ENCODE measurements around the gene IRAK2. TPM values are rescaled to one million over a fixed set of nuclear protein-coding genes. Genes with fewer than 3 reads are reported as not detected.
"Not testable (repeated sequence)": the region's sequence is repeated elsewhere in the genome, so short reads cannot be mapped to it uniquely, and the experiment has no call there.

The IRAK2 gene
- total RNA-seq, 2 donors from 2014 or later, result 1.0 to 2.6 TPM

DNA sequence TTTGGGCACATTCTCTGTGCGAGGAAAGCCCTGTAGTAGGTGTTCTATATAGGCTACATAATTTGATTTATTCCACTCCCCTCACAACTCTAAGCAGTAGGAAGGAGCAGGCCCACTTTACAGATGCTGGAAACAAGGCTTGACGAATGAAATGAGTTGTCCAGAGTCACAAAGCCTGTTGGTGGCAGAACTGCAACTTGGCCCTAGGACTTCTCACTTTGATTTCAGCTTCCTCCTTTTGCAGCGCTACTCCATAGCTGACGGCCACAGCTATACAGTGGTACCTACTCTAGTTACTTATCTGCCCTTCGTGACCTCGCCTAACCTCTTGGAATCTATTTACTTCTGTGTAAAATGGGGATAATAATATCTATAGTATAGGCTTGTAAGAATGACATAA lies 2.5 kb upstream of the IRAK2 start:
- TF ChIP-seq, protein P1, sequence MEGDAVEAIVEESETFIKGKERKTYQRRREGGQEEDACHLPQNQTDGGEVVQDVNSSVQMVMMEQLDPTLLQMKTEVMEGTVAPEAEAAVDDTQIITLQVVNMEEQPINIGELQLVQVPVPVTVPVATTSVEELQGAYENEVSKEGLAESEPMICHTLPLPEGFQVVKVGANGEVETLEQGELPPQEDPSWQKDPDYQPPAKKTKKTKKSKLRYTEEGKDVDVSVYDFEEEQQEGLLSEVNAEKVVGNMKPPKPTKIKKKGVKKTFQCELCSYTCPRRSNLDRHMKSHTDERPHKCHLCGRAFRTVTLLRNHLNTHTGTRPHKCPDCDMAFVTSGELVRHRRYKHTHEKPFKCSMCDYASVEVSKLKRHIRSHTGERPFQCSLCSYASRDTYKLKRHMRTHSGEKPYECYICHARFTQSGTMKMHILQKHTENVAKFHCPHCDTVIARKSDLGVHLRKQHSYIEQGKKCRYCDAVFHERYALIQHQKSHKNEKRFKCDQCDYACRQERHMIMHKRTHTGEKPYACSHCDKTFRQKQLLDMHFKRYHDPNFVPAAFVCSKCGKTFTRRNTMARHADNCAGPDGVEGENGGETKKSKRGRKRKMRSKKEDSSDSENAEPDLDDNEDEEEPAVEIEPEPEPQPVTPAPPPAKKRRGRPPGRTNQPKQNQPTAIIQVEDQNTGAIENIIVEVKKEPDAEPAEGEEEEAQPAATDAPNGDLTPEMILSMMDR (IDR thresholded peaks at IDR 0.05), result no peak
- intact Hi-C loops (cut with DNase I), result no loop called here
- Histone ChIP-seq H3K27ac (no peak overlapping the region), H3K4me3 (no peak overlapping the region), H3K9ac (ENCODE audit: low read depth in 2 of 2, low read length in 2 of 2) (no peak overlapping the region), H3K4me1 (no peaks in the 10 kb centered on the region), H3K27me3 (no peaks in the 10 kb centered on the region), H3K36me3 (no peaks in the 10 kb centered on the region), H3K9me3 (no peaks in the 10 kb centered on the region)
- no peak for DNase-seq

DNA sequence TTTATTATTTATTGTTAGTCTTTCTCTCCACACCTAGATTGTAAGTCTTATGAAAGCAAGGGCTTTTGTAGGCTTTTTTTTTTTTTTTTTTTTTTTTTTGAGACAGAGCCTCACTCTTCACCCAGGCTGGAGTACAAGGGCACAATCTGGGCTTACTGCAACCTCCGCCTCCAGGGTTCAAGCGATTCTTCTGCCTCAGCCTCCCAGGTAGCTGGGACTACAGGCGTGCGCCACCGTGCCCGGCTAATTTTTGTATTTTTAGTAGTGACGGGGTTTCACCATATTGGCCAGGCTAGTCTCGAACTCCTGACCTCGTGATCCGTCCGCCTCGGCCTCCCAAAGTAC lies 546 bp upstream of the IRAK2 start:
- not testable (repeated sequence) for DNase-seq

DNA sequence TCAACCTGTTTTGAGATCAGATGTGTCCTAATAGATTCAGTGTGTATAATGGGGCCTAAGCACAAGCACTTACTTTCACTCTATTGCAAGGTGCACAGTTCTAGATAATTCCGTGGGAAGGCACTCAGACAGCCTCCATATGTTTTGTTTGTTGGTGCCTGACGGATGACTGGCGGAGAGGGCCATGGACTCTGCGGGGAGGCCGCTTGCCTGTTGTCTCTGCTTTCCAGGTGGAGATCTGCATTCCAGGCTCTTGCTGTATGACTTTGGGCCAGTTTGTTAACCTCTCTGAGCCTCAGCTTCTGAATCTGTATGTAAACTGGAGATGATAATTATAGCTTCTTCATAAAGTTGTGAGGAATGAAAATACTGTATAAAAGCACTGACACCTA lies 1.5 kb downstream of the IRAK2 start:
- Histone ChIP-seq H3K9ac (ENCODE audit: low read depth in 2 of 2, low read length in 2 of 2) (no peak overlapping the region), H3K27ac (no peak overlapping the region), H3K36me3 (no peaks in the 10 kb centered on the region), H3K9me3 (no peaks in the 10 kb centered on the region), H3K4me1 (no peaks in the 10 kb centered on the region), H3K4me3 (no peak overlapping the region), H3K27me3 (no peaks in the 10 kb centered on the region)
- TF ChIP-seq, protein P1 (IDR thresholded peaks at IDR 0.05), result no peak
- intact Hi-C loops (cut with DNase I), result loop anchor here (5.0 kb wide), 1 partner anchor 56 kb away; no protein-coding TSS in a partner anchor
- DNase-seq, result no peak

More for the DNA sequence above, 546 bp upstream of the IRAK2 start:
- H3K27ac ChIP-seq; H3K4me1 ChIP-seq; H3K36me3 ChIP-seq; H3K9me3 ChIP-seq; H3K9ac ChIP-seq (ENCODE audit: low read depth in 2 of 2, low read length in 2 of 2); H3K27me3 ChIP-seq: not testable (repeated sequence)
- H3K4me3 ChIP-seq, result peak overlapping the region; percentile 80
- intact Hi-C loops (cut with DNase I), result loop anchor here (2.0 kb wide), 1 partner anchor 21 kb away; no protein-coding TSS in a partner anchor

DNA sequence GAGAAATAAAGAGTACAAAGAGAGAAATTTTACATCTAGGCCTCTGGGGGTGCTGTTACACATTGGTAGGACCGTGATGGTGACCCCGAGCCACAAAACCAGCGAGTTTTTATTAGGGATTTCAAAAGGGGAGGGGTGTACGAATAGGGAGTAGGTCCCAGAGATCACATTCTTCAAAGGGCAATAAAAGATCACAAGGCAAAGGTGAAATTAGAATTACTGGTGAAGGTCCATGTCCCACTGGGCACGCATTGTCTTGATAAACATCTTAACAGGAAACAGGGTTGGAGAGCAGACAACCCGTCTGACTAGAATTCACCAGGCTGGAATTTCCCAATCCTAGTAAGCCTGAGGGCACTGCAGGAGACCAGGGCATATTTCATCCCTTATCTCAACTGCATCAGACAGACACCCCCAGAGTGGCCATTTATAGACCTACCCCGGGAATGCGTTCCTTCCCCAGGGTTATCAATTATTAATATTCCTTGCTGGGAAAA lies 4.3 kb downstream of the IRAK2 start:
- Histone ChIP-seq H3K9me3 (no peaks in the 10 kb centered on the region), H3K27me3 (no peaks in the 10 kb centered on the region), H3K9ac (ENCODE audit: low read depth in 2 of 2, low read length in 2 of 2) (no peak overlapping the region), H3K4me3 (no peak overlapping the region), H3K27ac (no peak overlapping the region), H3K36me3 (no peaks in the 10 kb centered on the region), H3K4me1 (no peaks in the 10 kb centered on the region)
- TF ChIP-seq, protein P1 (IDR thresholded peaks at IDR 0.05), result no peak
- no peak for DNase-seq
- intact Hi-C loops (cut with DNase I), result loop anchor here (5.0 kb wide), 1 partner anchor 53 kb away; no protein-coding TSS in a partner anchor

DNA sequence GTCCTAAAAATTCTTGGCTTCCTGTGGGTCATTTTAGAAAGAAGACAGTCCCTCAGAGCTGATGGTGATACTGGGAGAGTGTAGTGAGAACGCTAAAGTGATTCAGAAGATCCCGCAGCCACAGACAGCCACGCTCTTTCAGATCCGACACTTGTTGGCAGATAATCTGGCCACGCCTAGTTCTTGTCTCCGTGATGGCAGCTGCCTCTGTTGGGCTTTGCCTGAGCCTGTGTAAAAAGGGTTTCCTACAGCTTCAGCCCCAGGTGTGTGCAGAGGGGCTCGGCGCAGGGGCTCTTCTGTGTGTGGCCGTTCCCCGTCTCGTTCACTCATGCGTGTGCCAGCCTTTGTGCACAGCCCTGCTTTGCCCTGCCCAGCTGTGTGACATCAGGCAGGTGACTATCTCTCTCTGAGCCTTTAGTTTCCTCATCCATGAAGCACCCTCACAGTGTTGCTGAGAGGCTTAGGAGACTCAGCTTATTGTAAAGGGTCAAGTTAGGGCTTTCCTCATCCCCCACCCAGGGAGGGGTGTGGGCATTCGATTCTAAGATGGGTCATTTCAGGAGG lies 6.3 kb downstream of the IRAK2 start:
- no peak for DNase-seq
- Histone ChIP-seq H3K9ac (ENCODE audit: low read depth in 2 of 2, low read length in 2 of 2) (no peak overlapping the region), H3K4me1 (no peaks in the 10 kb centered on the region), H3K36me3 (no peaks in the 10 kb centered on the region), H3K9me3 (no peaks in the 10 kb centered on the region), H3K27me3 (no peaks in the 10 kb centered on the region), H3K4me3 (no peak overlapping the region), H3K27ac (no peak overlapping the region)
- TF ChIP-seq, protein P1 (IDR thresholded peaks at IDR 0.05), result no peak
- intact Hi-C loops (cut with DNase I), result no loop called here

DNA sequence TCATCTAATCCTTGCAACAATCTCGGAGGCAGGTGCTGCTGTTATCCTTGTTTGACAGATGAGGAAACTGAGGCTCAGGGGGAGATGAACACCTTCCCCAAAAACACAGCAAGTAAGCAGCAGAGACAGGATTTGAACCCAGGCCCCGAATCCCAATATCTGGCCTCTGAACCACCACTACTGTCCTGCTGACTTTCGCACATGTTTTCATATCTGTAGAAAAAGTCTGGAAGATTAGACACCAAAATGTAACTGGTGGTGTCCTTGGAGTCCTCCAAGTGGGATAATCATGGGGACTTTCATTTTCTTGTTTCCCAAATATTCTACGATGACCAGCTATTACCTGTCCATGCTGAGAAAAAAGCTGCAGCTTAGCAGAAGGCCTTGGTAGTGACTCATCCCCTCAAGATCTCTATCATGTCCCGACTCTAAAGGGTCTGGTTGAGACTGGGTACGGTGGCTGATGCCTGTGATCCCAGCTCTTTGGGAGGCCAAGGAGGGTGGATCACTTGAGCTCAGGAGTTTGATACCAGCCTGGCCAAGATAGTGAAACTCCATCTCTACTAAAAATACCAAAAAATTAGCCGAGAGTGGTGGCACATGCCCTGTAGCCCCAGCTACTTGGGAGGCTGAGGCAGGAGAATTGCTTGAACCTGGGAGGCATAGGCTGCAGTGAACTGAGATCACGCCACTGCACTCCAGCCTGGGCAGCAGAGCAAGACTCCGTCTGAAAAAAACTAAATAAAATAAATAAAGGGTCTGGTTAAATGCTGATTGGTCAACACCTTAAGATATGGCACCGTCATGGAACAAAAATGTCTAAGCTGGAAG lies 8.6 kb downstream of the IRAK2 start:
- H3K9ac ChIP-seq (ENCODE audit: low read depth in 2 of 2, low read length in 2 of 2), result no peak overlapping the region

More for the DNA sequence above, 8.6 kb downstream of the IRAK2 start:
- no peaks in the 10 kb centered on the region for H3K4me1 ChIP-seq
- no peaks in the 10 kb centered on the region for H3K9me3 ChIP-seq
- no peaks in the 10 kb centered on the region for H3K36me3 ChIP-seq
- TF ChIP-seq, protein P1 (IDR thresholded peaks at IDR 0.05), result no peak
- intact Hi-C loops (cut with DNase I), result no loop called here
- DNase-seq, result no peak
- H3K4me3 ChIP-seq, result no peak overlapping the region
- H3K27ac ChIP-seq, result peak overlapping the region; percentile 53
- no peaks in the 10 kb centered on the region for H3K27me3 ChIP-seq
